AG09309 (cell line): ENCODE data around the gene PGF.

Experiments used
- DNase-seq: peaks from one replicate; pipeline ENCODE4 v3.0.0-alpha.2; 2010; ENCODE audit warnings: low read depth
- H3K4me3 ChIP-seq: 2 replicates; pipeline ENCODE4 v1.5.1; 2011; ENCODE audit warnings: mild to moderate bottlenecking, low read depth, low read length, moderate library complexity; ENCODE audit not compliant: control insufficient read depth
- CTCF ChIP-seq: IDR thresholded peaks from 2 replicates; pipeline ENCODE4 v1.5.1; 2011; ENCODE audit warnings: mild to moderate bottlenecking, low read depth, low read length, inconsistent platforms; ENCODE audit not compliant: insufficient read depth, control insufficient read depth; ENCODE audit errors: missing control alignments

Gene PGF

GRCh38 chr14:74918380-74918779, 37.0 kb downstream of the PGF start:
- no peak for TF ChIP-seq CTCF
- no peak overlapping the region for H3K4me3 ChIP-seq
- no peak for DNase-seq

DNA sequence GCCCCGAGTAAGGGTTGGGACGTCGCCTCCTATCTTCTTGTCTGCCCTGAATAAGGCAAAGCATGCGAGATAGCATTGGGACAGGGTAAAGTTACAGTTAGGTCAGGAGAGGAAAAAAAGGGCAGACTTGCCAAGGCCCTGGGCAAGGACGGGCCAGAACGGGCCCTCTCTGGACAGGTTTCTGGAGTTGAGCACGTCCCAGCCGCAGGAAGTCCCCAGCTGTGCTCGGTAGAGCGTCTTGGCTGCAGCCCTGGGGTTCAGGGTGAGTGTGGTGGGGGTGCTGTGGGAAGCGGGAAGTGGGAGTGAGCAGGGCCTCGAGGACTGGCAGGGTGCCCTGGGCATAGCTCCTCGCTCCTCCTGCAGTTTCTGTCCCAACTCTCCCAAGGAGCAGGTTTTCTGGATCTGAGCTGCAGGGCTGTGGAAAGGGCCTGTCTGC, 37.7 kb downstream of the PGF start:
- no peak for TF ChIP-seq CTCF
- no peak for DNase-seq
- no peak overlapping the region for H3K4me3 ChIP-seq

GRCh38 chr14:74917178-74917543, 38.2 kb downstream of the PGF start:
- TF ChIP-seq CTCF = no peak
- DNase-seq = no peak
- H3K4me3 ChIP-seq = no peak overlapping the region

- no peak for DNase-seq
- TF ChIP-seq CTCF = no peak
- H3K4me3 ChIP-seq = no peak overlapping the region
These were observed 39.6 kb downstream of the PGF start for GRCh38 chr14:74915826-74916225.

DNA sequence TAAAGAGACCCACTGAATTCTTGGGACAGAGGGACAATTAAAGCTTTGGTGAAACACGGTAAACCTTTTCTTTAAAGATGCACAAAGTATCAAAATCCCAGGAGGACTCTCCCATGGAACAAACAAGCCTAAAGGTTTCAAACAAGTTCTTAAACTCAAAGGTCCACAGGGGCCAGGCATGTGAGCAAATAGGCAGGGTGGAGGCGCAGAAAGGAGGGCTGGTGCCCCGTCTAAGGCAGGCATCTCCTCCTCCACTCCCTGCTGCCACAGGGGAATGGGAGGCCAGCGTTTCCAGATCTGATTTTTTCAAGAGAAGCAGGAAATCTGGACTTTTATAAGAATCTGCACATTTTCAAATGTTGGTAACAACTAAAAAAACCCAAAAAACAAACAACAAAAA, 40.0 kb downstream of the PGF start:
- no peak overlapping the region for H3K4me3 ChIP-seq
- no peak for TF ChIP-seq CTCF
- no peak for DNase-seq

DNA sequence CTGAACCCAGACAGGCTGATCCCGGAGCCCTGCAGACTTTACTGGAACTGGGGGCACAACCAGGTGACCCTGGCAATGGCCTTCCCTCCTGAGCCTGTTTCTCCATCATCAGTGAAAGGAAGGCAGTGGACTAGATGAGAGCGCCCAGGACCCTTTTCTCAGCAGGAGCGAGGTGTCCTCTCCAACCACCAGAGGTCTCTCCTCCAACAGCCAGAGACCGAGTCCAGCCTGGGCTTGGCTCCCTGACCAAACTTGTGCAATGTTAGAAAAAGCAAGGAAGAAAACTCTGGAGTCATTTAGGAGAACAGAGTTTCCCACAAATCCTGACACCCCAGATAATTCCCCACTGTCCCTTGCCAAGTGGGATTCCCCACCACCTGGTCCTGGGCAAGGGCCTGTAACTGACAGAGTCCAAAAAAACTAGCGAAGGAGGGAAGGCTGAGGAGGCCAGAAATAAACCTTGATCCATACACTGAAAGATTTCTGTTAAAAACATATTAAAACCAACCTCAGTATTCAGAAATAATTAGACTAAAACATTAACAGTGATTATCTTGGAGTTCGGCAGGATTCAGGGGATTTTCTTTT, 41.3 kb downstream of the PGF start:
- DNase-seq = peak; percentile 37

More for the DNA sequence above, 41.3 kb downstream of the PGF start:
- H3K4me3 ChIP-seq = no peak overlapping the region
- TF ChIP-seq CTCF = peak; percentile 93
